Fibroblast of lung (primary cell): ENCODE data around the gene SP6.

Experiments used
- EZH2 ChIP-seq: IDR thresholded peaks from 2 replicates; pipeline ENCODE4 v1.5.1; 2012; ENCODE audit warnings: low read length, control low read depth, mild to moderate bottlenecking; ENCODE audit errors: missing control alignments
- TF ChIP-seq, protein P1 (sequence below), 2 donors: IDR thresholded peaks in 1 of 2; conservative IDR thresholded peaks in 1 of 2; 1 replicate in 1 of 2; 2 replicates in 1 of 2; pipeline ENCODE4 v1.5.1; 2011 to 2012; ENCODE audit warnings: low read length in 2 of 2, control low read depth in 1 of 2, inconsistent platforms in 1 of 2, low read depth in 1 of 2, mild to moderate bottlenecking in 1 of 2

DNA sequence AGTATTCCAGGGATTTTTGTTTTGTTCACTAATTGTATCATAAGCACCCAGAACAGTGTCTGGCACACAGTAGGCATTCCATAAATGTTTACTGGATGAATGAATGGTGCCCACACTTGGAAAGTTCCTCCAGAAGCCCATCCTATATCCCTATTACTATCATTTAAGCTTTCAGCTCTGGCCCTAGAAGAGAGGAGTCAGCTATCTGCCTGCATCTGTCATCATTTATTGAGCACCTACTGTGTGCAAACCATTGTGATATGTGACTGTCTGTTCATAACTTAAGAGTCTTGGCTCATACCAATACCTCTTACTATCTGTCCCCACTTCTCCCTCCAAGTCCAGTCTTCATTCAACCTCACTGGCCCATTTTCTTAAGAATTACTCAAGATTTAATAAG is 20.1 kb upstream of the SP6 start:
- TF ChIP-seq EZH2, result no peak
- TF ChIP-seq, protein P1, sequence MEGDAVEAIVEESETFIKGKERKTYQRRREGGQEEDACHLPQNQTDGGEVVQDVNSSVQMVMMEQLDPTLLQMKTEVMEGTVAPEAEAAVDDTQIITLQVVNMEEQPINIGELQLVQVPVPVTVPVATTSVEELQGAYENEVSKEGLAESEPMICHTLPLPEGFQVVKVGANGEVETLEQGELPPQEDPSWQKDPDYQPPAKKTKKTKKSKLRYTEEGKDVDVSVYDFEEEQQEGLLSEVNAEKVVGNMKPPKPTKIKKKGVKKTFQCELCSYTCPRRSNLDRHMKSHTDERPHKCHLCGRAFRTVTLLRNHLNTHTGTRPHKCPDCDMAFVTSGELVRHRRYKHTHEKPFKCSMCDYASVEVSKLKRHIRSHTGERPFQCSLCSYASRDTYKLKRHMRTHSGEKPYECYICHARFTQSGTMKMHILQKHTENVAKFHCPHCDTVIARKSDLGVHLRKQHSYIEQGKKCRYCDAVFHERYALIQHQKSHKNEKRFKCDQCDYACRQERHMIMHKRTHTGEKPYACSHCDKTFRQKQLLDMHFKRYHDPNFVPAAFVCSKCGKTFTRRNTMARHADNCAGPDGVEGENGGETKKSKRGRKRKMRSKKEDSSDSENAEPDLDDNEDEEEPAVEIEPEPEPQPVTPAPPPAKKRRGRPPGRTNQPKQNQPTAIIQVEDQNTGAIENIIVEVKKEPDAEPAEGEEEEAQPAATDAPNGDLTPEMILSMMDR (conservative IDR thresholded peaks at IDR 0.05 in 1 of 2, IDR thresholded peaks at IDR 0.05 in 1 of 2; ENCODE audit: low read depth in 1 of 2, low read length in 2 of 2), result no peak
